K562 (cell line): ENCODE measurements around the gene ITPR1.

Experiments
- DEAF1 ChIP-seq: fragments of 450-650 bp; formaldehyde crosslinking; IDR thresholded peaks from 2 replicates; pipeline ENCODE4 v1.4.0; 2020; ENCODE audit warnings: mild to moderate bottlenecking, moderate library complexity
- KLF16 ChIP-seq: IDR thresholded peaks from 2 replicates; pipeline ENCODE4 v1.6.1; 2016; ENCODE audit warnings: antibody characterized with exemption

GRCh38 chr3:4525560-4526223, 32.5 kb downstream of the ITPR1 start:
- no peak for TF ChIP-seq KLF16
- TF ChIP-seq DEAF1 (CRISPR knock-in tag): no peak
